RWPE1 (cell line): ENCODE data around the gene GDNF.

Experiments used
- CTCF ChIA-PET: fragments of 350-600 bp; sonication (Branson Sonifier 250); formaldehyde crosslinking; extraction: SDS; loops from one replicate; lab custom pipeline; 2021; lab: Yijun Ruan, JAX
- POLR2A ChIA-PET: fragments of 400-600 bp; formaldehyde crosslinking; extraction: SDS; loops from one replicate; lab custom pipeline; 2020; ENCODE audit warnings: antibody characterized with exemption; ENCODE audit not compliant: low non-redundant PET; lab: Yijun Ruan, JAX
- DNase-seq: peaks from one replicate; pipeline ENCODE4 v3.0.0; 2012; ENCODE audit warnings: low spot score
- H3K27ac ChIP-seq: fragments of 450-650 bp; 2 replicates; pipeline ENCODE4 v1.5.1; 2017
- CTCF ChIP-seq: fragments of 450-650 bp; conservative IDR thresholded peaks from 2 replicates; pipeline ENCODE4 v1.5.1; 2017; ENCODE audit warnings: low read depth, mild to moderate bottlenecking

The GDNF gene

DNA sequence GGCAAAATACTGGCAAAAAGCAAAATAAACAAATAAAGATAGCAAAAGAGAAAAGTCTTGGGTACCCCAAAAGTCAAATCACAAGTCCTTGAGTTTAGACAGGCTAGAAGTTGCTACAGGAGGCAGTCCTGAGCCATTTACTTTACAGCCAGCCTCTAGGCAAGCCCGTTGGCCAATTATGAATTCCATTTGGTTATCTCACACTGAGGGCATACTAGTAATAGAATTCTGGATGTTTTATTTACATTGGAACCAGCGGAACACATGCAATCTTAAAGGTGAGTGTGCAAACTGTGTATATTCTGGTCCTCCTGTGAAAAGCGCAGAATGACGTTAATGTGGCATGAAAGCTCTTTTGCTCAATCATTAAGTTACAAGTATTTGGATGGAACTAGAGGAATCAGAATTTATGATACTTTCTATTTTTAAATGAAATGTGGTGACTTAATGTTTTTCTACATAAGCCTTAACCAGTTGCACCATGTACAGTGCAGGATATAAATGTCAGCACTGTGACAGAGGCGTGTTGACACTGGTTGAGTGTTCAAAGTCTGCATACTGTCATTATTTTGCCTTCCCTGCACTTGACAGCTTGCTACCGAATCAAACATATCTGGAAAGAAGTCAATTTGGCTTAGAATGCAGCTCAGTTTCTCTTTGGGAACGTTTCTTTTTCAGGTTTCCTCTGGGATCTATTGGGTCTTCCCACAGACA lies 7.9 kb downstream of the GDNF start:
- no peak for DNase-seq
- POLR2A ChIA-PET: no interaction called here
- CTCF ChIA-PET: interaction anchor here (0.5 kb wide), 1 partner anchor 101 kb away, joined by 3 read pairs; no protein-coding TSS in a partner anchor
- H3K27ac ChIP-seq: no peak overlapping the region
- TF ChIP-seq CTCF: no peak

DNA sequence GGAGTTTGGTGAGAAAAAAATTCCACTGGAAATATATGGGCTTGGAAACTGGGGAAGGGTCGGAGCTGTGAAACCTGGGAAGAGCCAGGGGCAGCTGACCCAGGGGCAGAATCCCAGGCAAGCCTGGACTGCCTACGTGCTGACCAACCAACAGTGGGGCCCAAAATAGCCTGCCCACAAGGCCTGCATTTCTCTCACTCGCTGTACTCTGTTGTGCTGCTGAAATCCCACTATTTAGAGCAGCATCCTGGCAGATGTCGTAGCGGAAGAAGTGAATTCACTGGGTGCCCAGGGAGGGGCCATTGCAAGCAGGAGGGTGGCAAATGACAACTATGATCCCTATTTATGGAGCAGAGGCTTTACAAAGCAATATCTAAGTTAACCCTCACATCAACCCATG lies 9.5 kb downstream of the GDNF start:
- ChIA-PET CTCF (interaction anchor here (1.2 kb wide), 1 partner anchor 10 kb away, joined by 4 read pairs; the partner anchor contains the start of gene GDNF), POLR2A (no interaction called here)
- H3K27ac ChIP-seq: no peak overlapping the region
- no peak for TF ChIP-seq CTCF
- no peak for DNase-seq

DNA sequence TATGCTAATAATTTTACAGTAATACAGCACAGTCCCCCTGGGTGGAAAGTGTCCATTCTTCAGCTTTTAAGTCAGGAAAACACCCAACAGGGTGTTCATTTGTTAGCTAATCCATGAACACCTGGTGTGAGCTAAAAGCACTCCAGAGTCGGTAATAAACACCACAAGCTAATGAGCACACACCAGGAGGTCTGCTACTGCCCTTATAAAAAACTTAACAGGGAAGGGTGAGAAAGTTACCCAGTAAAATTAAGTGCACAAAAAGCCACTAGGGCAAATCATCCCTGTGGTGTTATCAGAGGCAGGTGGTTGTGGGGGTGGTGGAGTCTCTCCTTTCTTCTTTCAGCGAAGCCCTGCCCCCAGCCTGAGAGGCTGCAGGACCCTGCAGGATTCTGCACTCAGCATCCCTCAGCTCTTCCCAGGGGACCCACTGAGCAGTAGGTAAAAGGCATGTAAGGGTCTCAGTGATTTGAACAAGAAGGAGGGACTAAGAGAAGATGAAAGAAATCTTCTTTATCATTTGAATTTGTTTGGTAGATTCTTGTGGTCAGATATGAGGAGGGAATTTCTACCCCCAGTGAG lies 14.4 kb downstream of the GDNF start:
- H3K27ac ChIP-seq: no peak overlapping the region
- CTCF ChIA-PET: interaction anchor here (0.6 kb wide), 1 partner anchor 12 kb away, joined by 4 read pairs; no protein-coding TSS in a partner anchor
- no peak for DNase-seq
- TF ChIP-seq CTCF: no peak
- POLR2A ChIA-PET: no interaction called here

GRCh38 chr5:37823433-37824152 lies 16.2 kb downstream of the GDNF start:
- no peak for DNase-seq
- no peak overlapping the region for H3K27ac ChIP-seq
- no peak for TF ChIP-seq CTCF
- ChIA-PET POLR2A (no interaction called here), CTCF (interaction anchor here (0.6 to 1.3 kb wide), 2 partner anchors 370 to 410 kb away, joined by 3 to 4 read pairs; no protein-coding TSS in a partner anchor)

GRCh38 chr5:37816883-37817282 lies 23.0 kb downstream of the GDNF start:
- DNase-seq: no peak
- no peak for TF ChIP-seq CTCF
- CTCF ChIA-PET: no interaction called here
- H3K27ac ChIP-seq: no peak overlapping the region
- POLR2A ChIA-PET: no interaction called here

DNA sequence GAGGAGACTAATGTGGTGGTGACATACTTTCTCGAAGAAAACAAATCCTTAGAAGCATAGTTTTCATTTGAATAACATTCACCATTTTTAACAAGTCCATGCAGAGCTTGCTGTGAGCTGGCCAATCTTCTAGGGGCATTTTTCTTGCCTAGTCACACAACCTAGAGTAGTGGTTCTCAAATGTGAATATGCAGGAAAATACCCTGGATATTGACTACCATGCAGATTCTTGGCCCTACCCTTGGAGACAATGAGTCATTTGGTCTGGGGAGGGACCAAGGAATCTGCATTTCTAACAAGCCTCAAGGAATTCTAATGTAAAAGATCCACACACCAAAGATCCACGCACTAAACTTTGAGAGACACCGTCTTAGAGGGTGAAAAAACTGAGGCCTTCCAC lies 23.5 kb downstream of the GDNF start:
- CTCF ChIA-PET: no interaction called here
- POLR2A ChIA-PET: no interaction called here
- no peak for TF ChIP-seq CTCF
- H3K27ac ChIP-seq: no peak overlapping the region
- DNase-seq: no peak
